Measurements from ENCODE around the gene ZDHHC16.

DNA sequence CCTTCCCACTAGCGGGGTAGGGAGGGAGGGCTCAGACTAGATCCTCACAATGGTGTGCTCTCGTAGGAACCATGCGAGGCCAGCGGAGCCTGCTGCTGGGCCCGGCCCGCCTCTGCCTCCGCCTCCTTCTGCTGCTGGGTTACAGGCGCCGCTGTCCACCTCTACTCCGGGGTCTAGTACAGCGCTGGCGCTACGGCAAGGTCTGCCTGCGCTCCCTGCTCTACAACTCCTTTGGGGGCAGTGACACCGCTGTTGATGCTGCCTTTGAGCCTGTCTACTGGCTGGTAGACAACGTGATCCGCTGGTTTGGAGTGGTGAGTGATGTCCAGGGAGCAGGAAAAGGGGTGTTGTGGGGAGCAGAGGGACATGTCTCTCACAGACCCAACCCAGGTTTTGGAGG is 5.6 kb downstream of the ZDHHC16 start:
- no peak for TF ChIP-seq CTCF (IDR thresholded peaks at IDR 0.05)
- no peak for TF ChIP-seq EZH2 (IDR thresholded peaks at IDR 0.05; ENCODE audit: borderline replicate concordance, insufficient read depth, low read depth, low read length, poor library complexity, severe bottlenecking)

Data from B cell (primary cell).